G401.6 (cell line): ENCODE data around the gene PRKAG1.
"Not testable (repeated sequence)": the region's sequence is repeated elsewhere in the genome, so short reads cannot be mapped to it uniquely, and the experiment has no call there.

ENCODE experiments used
- FAIRE-seq: peaks from 2 replicates; lab custom pipeline; 2012; peaks lifted over from hg19 to GRCh38; lab: Jason Lieb, UNC

The PRKAG1 gene

DNA sequence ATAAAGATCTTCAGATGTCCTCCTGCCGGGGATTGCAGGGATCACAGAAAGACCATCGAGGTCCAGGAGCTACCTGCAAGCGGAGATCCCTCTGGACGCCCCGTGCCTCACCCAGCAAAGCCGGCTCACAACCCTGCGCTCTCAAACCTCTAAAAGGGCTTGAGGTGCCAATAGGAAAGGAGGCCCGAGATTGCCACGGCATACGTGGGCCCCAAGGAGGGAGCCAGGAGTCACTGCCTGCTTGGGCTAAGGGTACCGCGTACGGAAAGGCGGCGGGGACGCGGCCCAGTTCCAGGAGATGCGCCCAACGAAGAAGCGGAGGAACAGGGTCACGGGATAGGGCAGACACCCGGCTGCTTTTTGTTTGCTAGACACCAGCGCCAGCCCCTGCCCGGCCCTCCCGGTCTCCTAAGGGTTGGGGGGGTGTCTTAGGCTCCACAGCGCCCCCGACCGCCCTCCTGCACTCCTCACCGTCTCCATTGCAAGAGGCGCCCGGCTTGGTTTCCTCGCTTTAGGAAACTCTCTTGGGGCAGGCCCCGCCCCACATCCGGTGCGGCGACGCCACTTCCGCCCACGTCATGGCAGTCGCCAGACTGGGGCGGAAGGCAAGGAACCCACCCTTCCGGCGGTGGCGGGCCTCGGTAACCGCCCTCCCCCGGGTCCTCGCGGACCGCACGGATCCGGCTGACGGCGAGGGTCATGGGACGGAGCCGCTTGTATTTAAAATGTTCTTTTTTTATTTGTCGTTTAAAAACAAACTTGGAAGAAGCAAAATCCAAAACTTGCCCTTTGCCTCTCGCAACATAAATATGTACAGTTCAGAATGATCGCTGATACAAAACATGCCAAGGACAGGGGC lies at the start of gene PRKAG1:
Gene PRKAG1, minus strand, starts transcription at position 516 of the 859 bp plus-strand sequence. Its CDS starts 36 bp downstream, at position 480.
- peak; percentile 93 for FAIRE-seq

DNA sequence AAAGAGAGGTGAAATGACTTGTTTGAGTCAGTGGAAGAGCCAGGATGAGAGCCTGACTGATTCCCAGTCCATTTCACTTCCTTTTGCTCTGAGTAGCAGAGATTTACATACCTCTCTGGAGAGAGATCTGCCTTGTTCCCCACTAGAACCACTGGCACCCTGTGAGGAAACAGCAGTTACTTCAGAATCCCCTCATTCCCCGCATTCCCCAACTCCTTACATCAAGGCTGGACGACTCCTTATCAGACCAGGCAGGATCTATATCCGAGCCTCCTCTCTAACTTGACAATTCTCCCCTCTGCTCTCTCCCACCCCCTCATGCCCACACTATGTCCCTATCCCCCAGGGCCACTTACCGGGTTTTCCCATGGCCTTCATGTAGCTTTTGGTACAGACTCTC lies 47.5 kb upstream of the PRKAG1 start:
- no peak for FAIRE-seq

DNA sequence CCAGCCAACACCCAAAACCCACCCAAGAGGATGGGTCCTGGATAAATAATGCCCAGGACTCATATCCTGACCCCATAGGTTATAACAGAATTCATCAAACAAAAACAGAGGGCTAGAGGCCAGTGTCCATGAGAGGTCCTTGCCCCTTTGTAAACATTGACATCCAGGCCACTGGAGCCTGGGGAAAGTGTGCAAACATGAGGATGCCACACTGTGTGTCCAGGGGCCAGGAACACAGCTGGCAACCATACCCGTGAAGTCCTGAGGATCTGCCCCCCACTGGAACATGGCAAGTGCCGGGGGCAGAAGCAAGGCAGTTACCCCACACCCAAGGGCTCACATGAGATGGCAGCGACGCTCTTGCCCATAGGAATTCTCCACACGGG lies 46.2 kb upstream of the PRKAG1 start:
- no peak for FAIRE-seq

DNA sequence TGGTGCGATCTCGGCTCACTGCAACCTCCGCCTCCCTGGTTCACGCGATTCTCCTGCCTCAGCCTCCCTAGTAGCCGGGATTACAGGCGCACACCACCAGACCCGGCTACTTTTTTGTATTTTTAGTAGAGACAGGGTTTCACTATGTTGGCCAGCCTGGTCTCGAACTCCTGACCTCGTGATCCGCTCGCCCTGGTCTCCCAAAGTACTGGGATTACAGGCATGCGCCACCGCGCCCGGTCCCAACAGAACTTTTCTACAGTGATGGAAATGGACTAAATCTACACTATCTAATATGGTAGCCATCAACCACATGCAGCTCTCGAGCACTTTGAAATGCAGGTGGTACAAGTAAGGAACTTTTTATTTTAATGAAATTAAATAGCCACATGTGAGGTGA lies 43.3 kb upstream of the PRKAG1 start:
- not testable (repeated sequence) for FAIRE-seq

DNA sequence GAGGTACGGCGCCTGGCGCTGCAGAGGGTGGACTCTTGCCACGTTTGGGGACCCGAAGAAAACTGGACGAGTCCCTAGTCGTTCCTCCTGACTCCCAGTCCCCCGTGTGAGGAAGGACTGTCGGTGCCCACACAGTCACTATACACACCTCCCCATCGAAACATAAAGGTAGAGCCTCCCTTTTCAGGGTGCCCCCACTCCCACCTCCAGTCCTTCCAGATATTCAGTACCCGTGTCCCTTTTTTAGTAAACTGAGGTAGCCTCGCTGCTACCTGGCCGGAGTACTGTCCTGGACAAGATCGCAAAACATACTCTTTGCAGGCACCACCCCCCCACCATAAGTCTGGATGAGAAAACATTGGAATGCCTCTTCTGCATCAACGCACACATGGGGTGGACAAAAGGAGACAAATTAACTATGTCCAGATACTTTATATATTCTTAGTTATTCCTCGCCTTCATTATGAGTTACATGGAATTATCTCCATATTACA lies 42.6 kb upstream of the PRKAG1 start:
- no peak for FAIRE-seq

DNA sequence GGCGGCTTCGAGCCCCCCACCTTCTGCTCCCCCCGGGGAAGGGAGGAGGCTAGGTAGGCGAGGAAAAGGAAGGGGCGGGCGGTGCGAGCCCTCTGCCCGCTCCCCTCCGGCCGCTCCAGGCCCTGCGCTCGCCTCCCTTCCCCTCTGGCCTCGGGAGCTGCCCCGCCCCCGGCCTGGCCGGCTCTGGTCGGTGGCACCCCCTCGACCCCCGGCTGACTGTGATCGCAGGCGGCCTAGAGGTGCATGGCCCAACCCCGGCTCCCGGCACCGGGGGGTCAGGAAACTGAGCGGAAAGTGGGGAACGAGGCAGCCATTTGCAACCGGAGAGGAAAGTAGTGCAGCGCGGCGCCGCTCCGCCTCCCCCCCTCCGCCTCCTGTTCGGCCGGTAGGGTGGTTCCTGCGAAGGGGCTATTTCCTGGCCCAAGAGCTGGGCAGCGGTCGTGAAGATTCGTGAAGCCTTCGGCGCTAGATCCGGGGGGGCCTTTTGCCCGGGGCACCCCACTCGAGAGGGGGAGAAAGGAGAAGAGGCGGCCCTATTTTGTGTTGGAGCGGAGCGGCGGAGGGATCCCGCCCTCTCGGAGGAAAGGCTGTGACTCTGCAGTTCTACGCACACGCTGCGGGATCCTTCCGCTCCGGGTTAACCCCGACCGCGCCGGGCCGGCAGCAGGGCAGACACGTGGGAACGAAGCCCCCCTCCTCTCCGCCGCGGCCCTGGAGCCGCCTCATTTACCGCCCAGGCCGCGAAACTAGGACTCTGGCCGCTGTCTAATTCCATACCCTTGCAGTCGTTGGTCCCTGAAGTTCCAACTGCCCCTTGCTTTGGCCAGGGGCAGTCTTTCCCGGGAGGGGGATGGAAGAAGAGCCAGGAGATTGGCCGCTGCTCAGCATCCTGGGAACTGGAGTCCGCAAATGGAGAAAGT lies 41.9 kb upstream of the PRKAG1 start, which contains the start of gene KMT2D:
Gene KMT2D, minus strand, starts transcription at position 558 of the 920 bp plus-strand sequence. CDS start 5,470 bp downstream, outside the sequence.
- FAIRE-seq = no peak

DNA sequence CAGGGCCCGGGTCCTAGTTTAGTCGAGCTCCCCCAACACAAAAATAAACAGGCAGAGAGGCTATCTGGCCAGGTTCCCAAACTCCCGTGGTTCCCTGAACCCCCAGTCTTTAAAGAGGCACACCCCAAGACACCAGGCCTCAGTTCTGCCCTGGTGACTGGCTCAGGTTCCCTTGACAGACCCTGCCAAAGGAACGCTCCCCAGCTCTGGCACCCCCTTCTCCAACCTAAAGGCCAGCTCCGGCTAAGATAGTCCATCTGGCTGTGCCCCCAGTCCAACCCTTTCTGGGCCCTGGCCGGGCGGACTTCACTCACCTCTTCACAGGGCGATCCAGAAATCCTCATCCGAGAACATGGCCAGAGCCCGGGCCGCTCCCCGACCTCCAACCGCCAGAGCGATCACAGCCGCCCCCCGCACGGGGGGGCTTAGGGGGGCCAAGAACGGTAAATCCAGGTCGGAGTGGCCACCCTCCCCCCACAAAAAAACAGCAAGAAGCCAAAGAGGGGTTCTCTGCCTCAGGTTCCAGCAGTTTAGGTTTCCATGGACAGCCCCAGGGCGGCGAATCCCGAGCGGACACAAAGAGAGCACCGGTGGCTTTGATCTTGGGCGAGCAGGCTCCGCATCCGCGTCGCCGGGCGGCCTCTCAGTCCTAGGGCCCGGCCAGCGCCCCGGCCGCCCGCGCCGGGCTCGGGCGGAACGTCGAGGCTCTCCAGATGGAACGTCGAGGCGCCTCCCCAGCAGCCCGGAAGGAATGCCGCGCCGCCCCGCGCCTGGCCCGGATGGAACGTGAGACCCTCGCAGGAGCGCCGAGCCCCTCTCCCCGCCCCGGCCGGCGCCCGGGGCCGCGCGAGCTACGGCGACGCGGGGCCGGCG lies 41.0 kb upstream of the PRKAG1 start:
- FAIRE-seq = no peak

DNA sequence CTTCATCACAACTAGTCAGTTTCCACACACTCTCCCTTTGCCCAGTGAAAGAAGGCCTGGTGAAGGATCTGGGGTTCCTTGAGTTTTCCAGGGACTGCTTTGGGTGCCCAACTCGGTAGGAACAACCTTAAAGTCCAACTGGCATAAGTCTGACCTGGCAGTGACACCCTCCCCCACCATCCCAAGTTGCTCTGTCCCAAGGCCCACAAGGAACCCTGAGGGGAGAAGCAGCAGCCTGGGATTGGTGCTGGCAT lies 40.4 kb upstream of the PRKAG1 start:
- no peak for FAIRE-seq

DNA sequence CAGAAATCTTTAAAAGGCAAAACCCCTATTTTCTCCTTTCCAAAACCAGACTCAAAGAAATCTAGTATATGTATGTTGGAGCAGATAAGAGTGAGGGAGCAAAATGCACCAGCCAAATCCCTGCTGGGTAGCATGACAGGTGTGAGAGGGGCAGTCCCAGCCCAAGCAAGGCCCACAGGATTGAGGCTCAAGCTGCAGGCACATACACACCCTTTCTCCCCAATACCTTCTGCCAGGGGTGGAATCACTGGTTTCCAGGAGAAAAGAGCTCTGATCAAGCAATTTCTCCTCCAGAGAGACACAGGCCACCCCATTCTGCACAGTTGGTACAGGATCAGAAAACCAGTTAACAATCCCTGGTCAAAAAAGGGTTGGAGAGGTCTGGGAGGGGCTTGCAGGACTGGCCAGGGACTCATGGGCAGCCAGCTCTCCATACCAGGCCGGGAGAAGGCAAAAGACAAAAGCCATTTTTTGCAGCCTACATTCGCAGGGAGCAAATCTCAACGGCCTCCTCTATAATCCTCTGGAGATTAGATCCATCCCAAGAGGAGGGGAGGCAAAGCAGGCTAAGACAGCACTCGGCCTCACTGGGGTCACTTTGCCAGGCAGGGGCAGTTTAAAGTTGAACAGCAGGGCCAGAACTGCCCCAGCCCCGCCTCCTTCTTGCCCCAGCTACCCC lies 39.9 kb upstream of the PRKAG1 start:
- no peak for FAIRE-seq

DNA sequence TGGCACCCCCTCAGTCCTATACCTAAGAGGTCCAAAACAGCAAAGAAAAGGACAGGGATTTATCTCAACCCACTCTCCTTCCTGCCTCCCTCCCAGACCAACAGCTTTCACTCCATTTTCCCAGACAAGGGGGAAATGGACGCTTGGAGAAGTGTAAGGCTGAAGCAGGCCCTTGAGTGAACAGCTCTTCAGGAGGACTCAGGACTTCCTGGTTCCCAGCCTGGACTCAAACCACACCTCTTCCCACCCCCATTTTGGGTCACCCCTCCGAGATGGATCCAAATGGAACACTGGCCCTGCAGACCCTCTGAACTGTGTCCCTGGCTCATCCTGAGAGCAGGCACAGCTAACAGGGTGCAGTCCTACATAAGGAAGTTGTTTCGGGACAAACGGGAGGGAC lies 39.3 kb upstream of the PRKAG1 start:
- FAIRE-seq = no peak

DNA sequence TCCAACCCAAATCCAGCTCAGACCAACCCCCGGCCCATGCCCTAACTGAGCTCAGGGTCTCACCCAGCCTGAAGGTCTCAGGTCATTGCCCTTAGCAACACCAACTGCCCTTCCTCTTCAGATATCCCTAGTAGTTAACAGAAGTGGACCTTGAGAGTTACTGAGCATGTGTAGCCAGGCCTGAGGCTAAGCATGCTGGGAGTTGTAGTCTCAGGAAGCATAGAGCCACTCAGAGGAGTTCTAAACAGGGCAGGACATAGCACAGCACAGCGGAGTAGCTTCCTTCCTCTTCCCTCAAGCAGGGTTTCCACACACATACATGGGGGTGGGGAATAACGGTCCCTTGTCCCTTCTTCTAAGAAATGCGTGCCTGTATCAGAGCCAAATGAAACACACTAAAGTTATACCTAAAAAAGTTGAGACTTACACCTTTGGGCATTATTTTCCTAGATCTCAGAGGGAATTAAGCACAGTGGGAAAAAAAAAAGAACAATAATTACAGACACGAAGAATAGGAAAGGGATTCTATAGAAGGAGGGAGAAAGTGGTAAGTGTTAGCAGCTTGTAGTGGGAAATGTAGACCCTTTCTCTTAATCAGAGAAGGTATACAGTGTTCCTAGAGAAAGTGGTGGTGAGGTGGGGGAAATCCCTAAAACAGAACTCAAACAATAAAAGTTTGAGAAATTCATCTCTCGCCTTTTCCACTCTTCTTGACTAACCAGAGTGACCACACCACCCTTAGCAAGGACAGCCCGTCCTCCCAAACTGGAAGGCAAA lies 37.6 kb upstream of the PRKAG1 start:
- FAIRE-seq = peak; percentile 66

DNA sequence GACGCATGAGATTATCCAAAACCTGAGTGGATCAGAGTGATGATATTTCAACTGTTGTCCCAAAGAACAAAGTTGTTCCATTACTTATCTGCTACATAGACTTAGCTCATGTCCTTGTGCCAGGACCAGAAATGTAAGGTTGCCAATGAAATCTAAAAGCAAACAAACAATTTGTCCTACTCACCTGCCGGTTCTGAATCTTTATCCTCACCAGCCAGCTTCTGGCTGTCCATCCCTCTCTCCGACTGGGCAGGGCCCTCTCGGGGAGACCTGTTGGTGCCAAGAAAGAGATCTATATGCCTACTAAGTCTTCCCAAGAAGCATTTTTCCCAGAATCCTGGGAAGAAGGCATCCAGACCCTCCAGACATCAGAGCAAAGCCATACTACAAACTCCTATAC lies 36.5 kb upstream of the PRKAG1 start:
- FAIRE-seq = no peak

DNA sequence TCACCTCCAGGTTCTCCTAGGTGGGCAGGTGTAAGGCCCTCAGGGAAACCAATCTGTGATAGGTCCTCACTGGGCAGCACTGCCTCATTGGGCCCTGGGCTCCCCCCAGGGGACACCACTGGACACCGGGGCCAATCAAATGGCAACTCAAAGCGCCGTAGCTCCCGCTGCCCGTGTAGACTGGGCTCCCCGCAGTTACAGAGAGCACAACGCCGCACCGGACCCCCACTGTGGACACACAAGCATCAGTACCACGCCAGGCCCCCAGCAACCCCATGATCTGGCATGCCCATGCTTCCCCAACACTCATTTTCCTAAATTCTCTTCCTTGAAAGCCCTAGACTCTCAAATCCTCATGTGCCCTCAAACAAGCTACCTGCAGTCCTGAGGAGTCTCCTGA lies 35.9 kb upstream of the PRKAG1 start:
- FAIRE-seq = no peak

DNA sequence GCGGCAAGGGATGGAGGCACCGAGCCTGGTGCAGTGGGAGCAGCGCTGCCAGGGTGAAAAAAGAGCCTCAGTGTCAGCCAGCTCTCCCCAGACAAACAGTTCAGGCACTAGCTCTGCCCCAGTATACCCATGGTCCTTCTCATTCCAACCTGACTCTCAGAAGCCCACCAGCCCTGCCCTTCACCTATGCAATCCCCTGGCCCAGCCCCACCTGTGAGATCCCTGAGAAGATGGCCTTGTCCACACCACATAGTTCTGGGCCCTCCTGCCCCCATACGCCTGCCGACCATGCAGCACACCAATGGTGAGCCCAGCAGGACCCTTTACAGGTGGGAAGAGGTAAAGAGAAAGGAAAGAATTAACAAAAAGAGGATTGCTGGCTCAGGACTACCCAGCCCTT lies 35.5 kb upstream of the PRKAG1 start:
- no peak for FAIRE-seq

DNA sequence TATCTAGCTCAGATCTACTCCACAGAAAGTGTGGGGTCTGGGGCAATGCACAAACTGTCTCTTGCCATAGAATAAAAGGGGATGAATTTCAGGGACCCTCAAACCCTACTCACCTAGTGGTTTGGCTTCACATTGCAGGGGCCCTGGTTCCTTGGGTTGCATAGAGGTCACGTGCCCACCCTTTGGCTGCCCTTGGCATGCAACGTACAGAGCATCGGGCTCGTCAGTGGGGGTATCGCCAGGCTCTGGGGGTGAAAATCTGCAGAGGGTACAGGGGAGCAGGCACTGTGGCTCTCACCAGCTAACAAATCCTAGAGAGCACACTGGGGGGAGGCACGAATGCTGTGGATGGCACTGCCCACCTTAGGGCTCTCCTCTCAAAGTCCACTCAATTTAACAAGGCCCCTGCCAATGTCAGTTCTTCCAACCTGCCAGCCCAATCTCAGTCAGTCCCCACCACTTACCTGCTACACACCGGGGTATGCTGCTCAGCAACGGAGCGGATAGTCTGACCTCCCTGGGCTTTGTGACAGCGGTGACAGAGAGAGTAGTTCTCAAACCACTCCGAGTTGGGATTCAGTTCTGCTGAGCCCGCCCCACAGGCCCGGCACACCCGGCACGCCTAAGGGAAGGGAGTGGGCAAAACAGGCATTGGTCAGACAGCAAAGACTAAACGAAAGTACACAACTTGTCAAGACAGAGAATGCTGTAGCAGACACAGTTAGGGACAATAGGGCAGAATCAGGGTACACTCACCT lies 34.1 kb upstream of the PRKAG1 start:
- no peak for FAIRE-seq

DNA sequence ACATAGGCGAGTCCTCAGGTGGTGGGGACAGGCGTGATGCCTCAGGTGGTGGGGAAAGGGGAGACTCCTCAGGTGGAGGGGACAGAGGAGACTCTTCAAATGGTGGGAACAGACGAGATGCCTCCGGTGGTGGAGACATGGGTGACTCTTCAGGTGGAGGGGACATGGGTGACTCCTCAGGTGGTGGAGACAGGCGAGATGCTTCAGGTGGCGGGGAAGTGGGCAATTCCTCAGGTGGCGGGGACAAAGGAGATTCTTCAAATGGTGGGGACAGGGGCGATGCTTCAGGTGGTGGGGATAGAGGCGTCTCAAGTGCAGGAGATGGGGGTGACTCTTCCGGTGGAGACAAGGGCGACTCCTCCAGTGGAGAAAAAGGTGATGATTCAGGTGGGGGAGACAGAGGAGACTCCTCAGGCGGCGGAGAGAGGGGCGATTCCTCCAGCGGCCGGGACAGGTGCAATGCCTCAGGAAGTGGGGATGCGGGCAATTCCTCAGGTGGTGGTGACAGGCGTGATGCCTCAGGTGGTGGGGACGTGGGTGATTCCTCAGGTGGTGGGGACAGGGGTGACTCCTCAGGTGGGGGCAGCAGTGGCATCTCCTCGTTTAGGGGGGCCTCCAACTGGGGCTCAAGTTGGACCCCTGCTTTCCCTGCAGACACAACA lies 33.3 kb upstream of the PRKAG1 start:
- no peak for FAIRE-seq

DNA sequence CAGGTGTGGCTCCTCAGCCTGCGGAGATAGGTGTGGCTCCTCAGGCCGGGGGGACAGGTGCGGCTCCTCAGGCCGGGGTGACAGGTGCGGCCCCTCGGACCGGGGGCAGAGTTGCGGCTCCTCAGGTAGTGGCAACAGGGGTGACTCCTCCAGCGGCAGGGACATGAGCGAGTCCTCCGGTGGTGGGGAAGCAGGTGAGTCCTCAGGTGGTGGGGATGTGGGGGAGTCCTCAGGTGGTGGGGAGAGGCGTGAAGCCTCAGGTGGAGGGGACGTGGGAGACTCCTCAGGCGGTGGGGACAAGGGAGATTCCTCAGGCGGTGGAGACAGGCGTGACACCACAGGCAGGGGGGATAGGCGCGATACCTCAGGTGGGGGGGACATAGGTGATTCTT lies 32.8 kb upstream of the PRKAG1 start:
- no peak for FAIRE-seq

DNA sequence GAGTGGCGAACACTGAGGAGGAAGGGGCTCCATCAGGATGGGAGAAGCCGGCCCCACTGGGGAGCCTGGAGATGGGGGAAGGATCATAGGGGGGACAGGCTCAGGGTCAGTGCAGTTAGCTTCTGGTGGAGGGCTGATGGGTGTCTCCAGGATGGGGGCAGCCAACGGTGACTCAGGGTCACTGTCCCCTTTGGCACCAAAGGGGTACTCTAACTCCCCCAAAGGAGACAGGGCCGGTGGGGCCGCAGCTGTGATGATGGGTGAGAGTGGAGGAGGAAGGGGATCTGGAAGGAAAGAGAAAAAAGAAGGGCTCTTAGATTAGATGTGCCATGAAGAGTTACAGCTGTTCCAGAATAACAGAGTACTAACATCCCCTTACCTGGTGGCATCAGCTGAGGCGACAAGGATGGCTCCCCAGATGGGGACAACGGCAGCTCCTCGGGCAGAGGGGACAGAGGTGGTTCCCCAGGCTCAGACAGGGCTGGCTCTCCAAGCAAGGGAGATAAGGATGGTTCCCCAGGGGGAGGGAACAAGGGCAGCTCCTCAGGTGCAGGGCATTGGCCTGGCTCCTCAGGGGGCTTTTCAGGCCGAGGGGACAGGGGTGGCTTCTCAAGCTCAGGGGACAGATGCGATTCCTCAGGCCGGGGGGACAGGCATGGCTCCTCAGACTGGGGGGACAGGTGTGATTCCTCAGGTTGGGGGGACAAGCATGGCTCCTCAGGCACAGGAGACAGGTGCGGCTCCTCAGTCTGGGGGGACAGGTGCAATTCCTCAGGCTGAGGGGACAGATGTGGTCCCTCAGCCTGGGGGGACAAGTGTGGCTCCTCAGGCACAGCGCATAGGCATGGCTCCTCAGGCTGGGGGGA lies 32.2 kb upstream of the PRKAG1 start:
- FAIRE-seq = no peak
